Hepatocyte (in vitro differentiated cells): ENCODE data around the gene HSF5.

ENCODE experiments used
- CTCF ChIP-seq: fragments of 200-600 bp; sonication (generic); IDR thresholded peaks from 2 replicates; pipeline ENCODE4 v1.5.1; 2016; ENCODE audit warnings: antibody characterized with exemption, mild to moderate bottlenecking; ENCODE audit not compliant: poor library complexity
- EZH2 ChIP-seq: fragments of 200-600 bp; sonication (generic); IDR thresholded peaks from 2 replicates; pipeline ENCODE4 v1.6.1; 2016; ENCODE audit warnings: antibody characterized with exemption, mild to moderate bottlenecking, borderline replicate concordance
- EZH2phosphoT487 ChIP-seq: fragments of 200-600 bp; sonication (generic); IDR thresholded peaks from one replicate; pipeline ENCODE4 v1.6.1; 2018; ENCODE audit warnings: antibody characterized with exemption, mild to moderate bottlenecking, low read depth, moderate library complexity; ENCODE audit not compliant: unreplicated experiment, severe bottlenecking

DNA sequence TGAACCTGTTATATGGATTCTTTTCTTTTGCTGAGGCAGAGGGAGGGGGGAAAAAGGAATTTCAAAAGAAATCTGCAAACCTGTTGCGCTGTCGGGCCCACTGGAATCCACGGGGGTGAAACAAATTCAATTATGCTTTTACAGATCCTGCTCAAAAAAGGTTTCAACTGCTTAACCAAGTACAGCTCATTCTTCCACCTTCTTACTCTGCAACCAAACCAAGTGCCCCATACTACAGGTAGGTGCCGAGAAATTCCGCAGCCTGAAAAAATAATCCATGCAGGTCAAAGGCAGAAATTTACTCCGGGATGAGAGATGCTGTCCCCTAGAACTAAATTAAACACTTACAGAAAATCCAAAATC is 71.3 kb downstream of the HSF5 start:
- TF ChIP-seq CTCF (no peak), EZH2 (no peak), EZH2phosphoT487 (no peak)
